Measurements from ENCODE around the gene COA8.

The COA8 gene

GRCh38 chr14:103531421-103532215 lies 31.1 kb upstream of the COA8 start:
- TF ChIP-seq CTCF (IDR thresholded peaks at IDR 0.05; ENCODE audit: insufficient read depth, low read depth, low read length, missing control alignments), result no peak
- no peak for DNase-seq (ENCODE audit: low read depth)
- no peak overlapping the region for H3K4me3 ChIP-seq (ENCODE audit: low read depth, low read length)

GRCh38 chr14:103532216-103533136 lies 30.3 kb upstream of the COA8 start:
- no peak overlapping the region for H3K4me3 ChIP-seq (ENCODE audit: low read depth, low read length)
- no peak for DNase-seq (ENCODE audit: low read depth)
- TF ChIP-seq CTCF (IDR thresholded peaks at IDR 0.05; ENCODE audit: insufficient read depth, low read depth, low read length, missing control alignments), result no peak

- no peak overlapping the region for H3K4me3 ChIP-seq (ENCODE audit: low read depth, low read length)
- no peak for TF ChIP-seq CTCF (IDR thresholded peaks at IDR 0.05; ENCODE audit: insufficient read depth, low read depth, low read length, missing control alignments)
- DNase-seq (ENCODE audit: low read depth), result no peak
Observed at GRCh38 chr14:103533137-103533998, 29.4 kb upstream of the COA8 start.

GRCh38 chr14:103533999-103534575 lies 28.7 kb upstream of the COA8 start:
- DNase-seq (ENCODE audit: low read depth), result no peak
- no peak overlapping the region for H3K4me3 ChIP-seq (ENCODE audit: low read depth, low read length)
- TF ChIP-seq CTCF (IDR thresholded peaks at IDR 0.05; ENCODE audit: insufficient read depth, low read depth, low read length, missing control alignments), result no peak

- DNase-seq (ENCODE audit: low read depth), result no peak
- TF ChIP-seq CTCF (IDR thresholded peaks at IDR 0.05; ENCODE audit: insufficient read depth, low read depth, low read length, missing control alignments), result no peak
- H3K4me3 ChIP-seq (ENCODE audit: low read depth, low read length), result no peak overlapping the region
Observed at GRCh38 chr14:103534576-103535061, 28.1 kb upstream of the COA8 start.

Data from GM12865 (cell line).